Measurements from ENCODE around the gene FGD4.

The FGD4 gene

DNA sequence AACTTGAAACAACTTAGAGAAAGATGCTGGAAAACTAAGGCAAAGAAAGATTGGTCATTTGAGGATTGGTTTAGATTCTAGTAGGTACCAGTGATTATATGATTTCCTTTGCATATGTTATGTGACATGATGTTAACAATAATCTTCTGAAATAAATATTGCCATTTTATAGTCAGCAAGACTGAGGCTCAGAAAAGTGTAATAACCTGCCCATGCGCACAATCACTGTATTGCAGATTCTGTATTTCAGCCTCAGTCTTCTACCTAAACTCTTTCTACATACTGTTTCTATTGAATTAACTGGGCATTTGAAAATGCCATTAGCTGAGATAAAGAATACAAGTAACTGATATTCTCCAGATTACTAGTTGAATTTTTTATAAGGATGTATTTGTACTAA lies 61.3 kb downstream of the FGD4 start:
- H3K4me3 ChIP-seq (ENCODE audit: low read length): no peak overlapping the region
- H3K9me3 ChIP-seq (ENCODE audit: control insufficient read depth, low read depth, low read length): no peaks in the 10 kb centered on the region
- no peak overlapping the region for H3K27ac ChIP-seq (ENCODE audit: low read length)
- no peaks in the 10 kb centered on the region for H3K27me3 ChIP-seq (ENCODE audit: control insufficient read depth, insufficient read depth, low read length)
- H3K36me3 ChIP-seq (ENCODE audit: control insufficient read depth, low read depth, low read length): peaks cover 2% of the 10 kb centered on the region
- peaks cover 29% of the 10 kb centered on the region for H3K4me1 ChIP-seq (ENCODE audit: control insufficient read depth, low read depth, low read length)
- H3K9ac ChIP-seq (ENCODE audit: low read length): no peak overlapping the region

DNA sequence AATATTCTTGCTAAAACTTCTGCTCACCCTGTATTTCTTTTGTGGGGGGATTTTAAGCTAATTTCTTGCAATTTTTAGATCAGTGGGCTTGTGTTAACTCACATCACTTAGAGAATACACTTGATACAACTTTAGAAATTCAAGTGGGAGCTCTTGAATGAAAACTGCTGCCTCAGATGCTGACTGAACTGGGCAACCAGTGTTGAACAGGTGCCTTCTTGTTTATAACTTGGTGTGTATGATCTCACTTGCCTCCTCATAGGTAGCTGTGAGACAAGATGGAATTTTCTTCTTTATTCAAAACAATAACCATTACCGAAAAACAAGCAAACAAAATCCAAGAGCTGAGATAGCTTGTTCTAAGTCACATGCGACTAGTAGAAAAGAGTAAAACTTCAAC lies 63.5 kb downstream of the FGD4 start:
- no peaks in the 10 kb centered on the region for H3K9me3 ChIP-seq (ENCODE audit: control insufficient read depth, low read depth, low read length)
- H3K27me3 ChIP-seq (ENCODE audit: control insufficient read depth, insufficient read depth, low read length): no peaks in the 10 kb centered on the region
- H3K4me3 ChIP-seq (ENCODE audit: low read length): no peak overlapping the region
- peaks cover 9% of the 10 kb centered on the region for H3K4me1 ChIP-seq (ENCODE audit: control insufficient read depth, low read depth, low read length)
- H3K27ac ChIP-seq (ENCODE audit: low read length): no peak overlapping the region
- peaks cover 7% of the 10 kb centered on the region for H3K36me3 ChIP-seq (ENCODE audit: control insufficient read depth, low read depth, low read length)
- H3K9ac ChIP-seq (ENCODE audit: low read length): no peak overlapping the region

DNA sequence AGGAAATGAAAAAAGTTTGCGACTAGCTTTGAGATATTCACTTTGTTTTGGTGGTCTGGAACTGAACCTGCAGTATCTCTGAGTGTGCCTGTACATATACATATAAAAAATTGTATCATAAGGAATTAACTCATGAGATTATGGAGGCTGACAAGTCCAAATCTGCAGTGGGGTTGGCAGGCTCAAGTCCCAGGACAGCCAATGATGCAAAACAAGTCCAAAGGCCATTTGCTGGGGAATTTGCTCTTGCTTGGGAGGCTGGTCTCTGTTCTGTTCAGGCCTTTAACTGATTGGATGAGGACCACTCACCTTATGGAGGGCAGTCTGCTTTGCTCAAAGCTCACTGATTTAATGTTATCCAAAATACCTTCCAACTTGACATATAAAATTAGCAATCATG lies 66.8 kb downstream of the FGD4 start:
- Histone ChIP-seq H3K36me3 (ENCODE audit: control insufficient read depth, low read depth, low read length) (peaks cover 7% of the 10 kb centered on the region), H3K4me1 (ENCODE audit: control insufficient read depth, low read depth, low read length) (peaks cover 8% of the 10 kb centered on the region), H3K27me3 (ENCODE audit: control insufficient read depth, insufficient read depth, low read length) (no peaks in the 10 kb centered on the region), H3K27ac (ENCODE audit: low read length) (no peak overlapping the region), H3K4me3 (ENCODE audit: low read length) (no peak overlapping the region), H3K9me3 (ENCODE audit: control insufficient read depth, low read depth, low read length) (no peaks in the 10 kb centered on the region), H3K9ac (ENCODE audit: low read length) (no peak overlapping the region)

DNA sequence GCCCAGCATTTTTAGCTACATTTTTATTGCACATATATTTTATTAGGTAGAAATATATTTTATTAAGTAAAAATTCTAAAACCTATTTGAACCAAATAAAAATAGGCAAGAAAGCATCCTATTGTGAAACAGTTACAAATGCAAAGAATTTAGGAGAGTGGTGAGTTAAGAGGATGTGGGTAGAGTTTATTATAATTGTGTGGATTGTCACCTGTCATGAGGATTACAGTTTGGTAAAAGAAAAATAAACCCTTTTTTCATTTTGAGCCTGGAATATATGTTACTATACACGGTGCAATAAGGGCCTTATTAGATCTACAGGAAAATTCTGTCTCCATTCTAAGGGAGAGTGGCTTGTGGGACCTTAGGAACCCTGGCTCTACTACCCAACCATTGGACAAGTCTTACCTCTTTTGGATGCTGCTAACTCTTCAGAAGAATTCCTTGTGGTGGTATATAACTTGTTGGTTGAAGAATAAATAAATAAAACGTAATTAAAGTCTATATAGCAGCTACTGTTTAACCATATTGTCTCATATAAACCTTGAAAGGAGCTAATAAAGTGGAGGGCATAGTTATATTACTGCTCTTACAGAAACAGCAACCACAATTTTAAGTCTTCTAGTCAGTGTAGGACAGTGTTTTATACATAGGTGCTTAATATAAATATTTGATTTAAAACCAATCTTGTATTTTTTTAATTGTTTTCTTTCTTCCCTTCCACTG lies 67.8 kb downstream of the FGD4 start:
- no peaks in the 10 kb centered on the region for H3K27me3 ChIP-seq (ENCODE audit: control insufficient read depth, insufficient read depth, low read length)
- no peak overlapping the region for H3K27ac ChIP-seq (ENCODE audit: low read length)
- peaks cover 6% of the 10 kb centered on the region for H3K4me1 ChIP-seq (ENCODE audit: control insufficient read depth, low read depth, low read length)
- no peaks in the 10 kb centered on the region for H3K9me3 ChIP-seq (ENCODE audit: control insufficient read depth, low read depth, low read length)
- peaks cover 7% of the 10 kb centered on the region for H3K36me3 ChIP-seq (ENCODE audit: control insufficient read depth, low read depth, low read length)
- H3K4me3 ChIP-seq (ENCODE audit: low read length): no peak overlapping the region
- H3K9ac ChIP-seq (ENCODE audit: low read length): no peak overlapping the region

DNA sequence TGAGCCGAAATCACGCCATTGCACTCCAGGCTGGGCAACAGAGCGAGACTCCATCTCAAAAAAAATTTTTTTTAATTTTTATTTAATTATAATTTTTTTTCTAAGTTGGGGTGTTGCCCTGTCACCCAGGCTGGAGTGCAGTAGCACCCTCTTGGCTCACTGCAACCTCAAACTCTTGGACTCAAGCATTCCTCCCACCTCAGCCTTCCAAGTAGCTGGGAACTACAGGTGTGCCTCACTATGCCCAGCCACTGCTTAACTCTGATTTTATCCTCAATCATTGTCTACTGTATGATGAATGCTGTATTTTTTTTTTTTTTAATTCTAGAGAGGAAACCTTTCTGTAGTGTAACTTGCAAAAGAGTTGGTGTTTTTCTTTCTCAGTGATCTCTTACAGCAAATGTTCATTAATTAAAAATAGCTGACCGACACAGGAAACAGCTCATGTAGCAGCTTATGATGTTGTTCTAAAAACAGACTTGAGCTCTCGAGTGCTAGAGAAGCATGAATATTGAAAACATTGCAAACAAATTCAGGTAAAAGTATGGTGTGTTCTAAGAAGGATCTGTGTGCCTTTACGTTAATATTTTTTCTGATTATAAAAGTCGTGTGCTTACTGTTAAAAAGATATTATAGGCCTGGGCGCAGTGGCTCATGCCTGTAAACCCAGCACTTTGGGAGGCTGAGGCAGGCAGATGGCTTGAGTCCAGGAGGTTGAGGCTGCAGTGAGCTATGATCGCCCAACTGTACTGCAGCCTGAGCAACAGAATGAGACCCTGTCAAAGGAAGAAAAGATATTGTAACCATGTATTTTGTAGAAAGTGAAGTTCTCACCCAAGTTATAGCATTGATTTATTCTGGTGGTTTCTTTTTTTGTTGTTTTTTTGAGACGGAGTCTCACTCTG lies 68.9 kb downstream of the FGD4 start:
- Histone ChIP-seq H3K27me3 (ENCODE audit: control insufficient read depth, insufficient read depth, low read length) (no peaks in the 10 kb centered on the region), H3K9me3 (ENCODE audit: control insufficient read depth, low read depth, low read length) (no peaks in the 10 kb centered on the region), H3K4me1 (ENCODE audit: control insufficient read depth, low read depth, low read length) (no peaks in the 10 kb centered on the region), H3K27ac (ENCODE audit: low read length) (no peak overlapping the region), H3K4me3 (ENCODE audit: low read length) (no peak overlapping the region), H3K36me3 (ENCODE audit: control insufficient read depth, low read depth, low read length) (peaks cover 4% of the 10 kb centered on the region), H3K9ac (ENCODE audit: low read length) (no peak overlapping the region)

DNA sequence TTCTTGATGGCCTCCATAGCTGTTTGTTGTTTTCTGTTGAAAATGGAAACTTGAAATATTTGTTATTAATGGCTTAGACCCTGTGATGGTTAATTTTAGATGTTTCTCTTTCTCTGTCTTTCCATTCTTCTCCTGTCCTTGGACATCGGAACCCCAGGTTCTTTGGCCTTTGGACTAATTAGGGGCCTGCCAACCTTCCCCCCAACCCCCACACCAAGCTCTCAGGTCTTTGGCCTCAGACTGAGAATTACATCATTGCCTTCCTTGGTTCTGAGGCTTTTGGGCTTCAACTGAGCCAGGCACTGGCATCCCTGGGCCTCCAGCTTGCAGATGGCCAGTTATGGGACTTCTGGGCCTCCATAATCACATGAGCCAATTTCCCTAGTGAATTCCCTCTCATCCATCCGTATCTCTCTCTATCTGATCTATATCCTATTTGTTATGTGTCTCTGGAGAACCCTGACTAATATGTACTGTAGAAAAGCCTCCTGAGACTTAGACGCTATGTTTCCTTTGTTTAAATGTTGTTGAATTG lies 71.6 kb downstream of the FGD4 start:
- no peak overlapping the region for H3K9ac ChIP-seq (ENCODE audit: low read length)
- H3K27ac ChIP-seq (ENCODE audit: low read length): no peak overlapping the region
- H3K4me3 ChIP-seq (ENCODE audit: low read length): no peak overlapping the region
- no peaks in the 10 kb centered on the region for H3K9me3 ChIP-seq (ENCODE audit: control insufficient read depth, low read depth, low read length)
- H3K27me3 ChIP-seq (ENCODE audit: control insufficient read depth, insufficient read depth, low read length): no peaks in the 10 kb centered on the region
- H3K36me3 ChIP-seq (ENCODE audit: control insufficient read depth, low read depth, low read length): peaks cover 6% of the 10 kb centered on the region
- H3K4me1 ChIP-seq (ENCODE audit: control insufficient read depth, low read depth, low read length): no peaks in the 10 kb centered on the region

DNA sequence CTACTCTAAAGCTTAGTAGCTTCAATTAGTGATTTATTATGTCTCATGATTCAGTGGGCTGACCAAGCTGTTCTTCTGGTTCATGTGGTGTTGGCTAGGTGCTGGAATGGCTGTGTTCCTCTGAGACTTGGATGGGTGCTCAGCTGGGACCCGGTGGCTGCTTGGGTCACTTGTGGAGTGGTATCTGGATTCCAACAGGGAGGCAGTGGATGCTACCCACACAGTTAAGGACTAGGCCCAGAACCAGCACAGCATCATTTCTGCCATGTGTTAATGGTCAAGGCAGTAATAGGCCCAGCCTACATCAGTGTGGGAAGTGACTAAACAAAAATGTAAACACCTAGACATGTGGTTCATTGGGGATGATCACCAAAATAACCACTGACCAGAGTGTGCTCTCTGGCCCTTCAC lies 72.2 kb downstream of the FGD4 start:
- no peaks in the 10 kb centered on the region for H3K27me3 ChIP-seq (ENCODE audit: control insufficient read depth, insufficient read depth, low read length)
- H3K9me3 ChIP-seq (ENCODE audit: control insufficient read depth, low read depth, low read length): no peaks in the 10 kb centered on the region
- no peak overlapping the region for H3K27ac ChIP-seq (ENCODE audit: low read length)
- peaks cover 3% of the 10 kb centered on the region for H3K36me3 ChIP-seq (ENCODE audit: control insufficient read depth, low read depth, low read length)
- no peak overlapping the region for H3K4me3 ChIP-seq (ENCODE audit: low read length)
- no peaks in the 10 kb centered on the region for H3K4me1 ChIP-seq (ENCODE audit: control insufficient read depth, low read depth, low read length)
- H3K9ac ChIP-seq (ENCODE audit: low read length): no peak overlapping the region

DNA sequence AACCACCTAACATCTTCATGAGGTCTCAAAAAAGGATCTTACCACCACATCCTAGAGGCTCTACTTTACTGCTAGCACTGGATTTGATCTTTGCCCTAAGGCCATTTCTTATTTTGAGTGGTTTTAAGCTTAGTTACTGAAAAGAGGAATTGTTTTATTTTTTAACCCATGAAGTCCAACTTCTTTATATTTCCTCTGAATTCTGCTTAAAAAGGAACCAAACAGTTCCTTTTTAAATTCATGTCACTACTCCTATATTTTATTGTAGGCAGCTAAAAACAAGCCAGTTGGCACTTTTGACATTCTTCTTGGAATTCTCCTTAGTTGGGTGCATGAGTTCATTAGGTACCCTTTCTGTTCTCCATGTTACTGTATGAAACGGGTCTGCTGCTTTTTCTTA lies 76.4 kb downstream of the FGD4 start:
- Histone ChIP-seq H3K27me3 (ENCODE audit: control insufficient read depth, insufficient read depth, low read length) (no peaks in the 10 kb centered on the region), H3K9me3 (ENCODE audit: control insufficient read depth, low read depth, low read length) (no peaks in the 10 kb centered on the region), H3K9ac (ENCODE audit: low read length) (no peak overlapping the region), H3K36me3 (ENCODE audit: control insufficient read depth, low read depth, low read length) (peaks cover 9% of the 10 kb centered on the region), H3K4me3 (ENCODE audit: low read length) (no peak overlapping the region), H3K27ac (ENCODE audit: low read length) (no peak overlapping the region), H3K4me1 (ENCODE audit: control insufficient read depth, low read depth, low read length) (no peaks in the 10 kb centered on the region)

DNA sequence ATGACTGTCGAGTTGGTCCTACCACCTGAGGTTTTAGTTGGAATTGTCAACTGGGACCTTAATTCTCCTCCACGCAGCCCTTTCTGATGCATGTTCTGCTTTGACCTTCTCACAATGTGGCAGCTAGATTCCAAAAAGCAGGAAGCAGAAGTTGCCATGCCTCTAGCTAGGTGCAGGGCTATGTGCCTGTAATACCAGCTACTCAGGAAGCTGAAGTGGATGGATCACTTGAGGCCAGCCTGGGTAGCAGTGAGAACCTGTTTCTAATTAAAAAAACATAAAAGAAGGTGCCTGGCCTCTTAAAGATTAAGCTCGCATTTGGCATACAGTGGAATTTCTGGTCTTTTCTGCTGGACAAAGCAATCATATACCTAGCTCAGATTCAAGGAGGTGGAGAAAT lies 77.1 kb downstream of the FGD4 start:
- Histone ChIP-seq H3K27ac (ENCODE audit: low read length) (no peak overlapping the region), H3K4me3 (ENCODE audit: low read length) (no peak overlapping the region), H3K9ac (ENCODE audit: low read length) (no peak overlapping the region), H3K9me3 (ENCODE audit: control insufficient read depth, low read depth, low read length) (no peaks in the 10 kb centered on the region), H3K27me3 (ENCODE audit: control insufficient read depth, insufficient read depth, low read length) (no peaks in the 10 kb centered on the region), H3K36me3 (ENCODE audit: control insufficient read depth, low read depth, low read length) (peaks cover 9% of the 10 kb centered on the region), H3K4me1 (ENCODE audit: control insufficient read depth, low read depth, low read length) (no peaks in the 10 kb centered on the region)

DNA sequence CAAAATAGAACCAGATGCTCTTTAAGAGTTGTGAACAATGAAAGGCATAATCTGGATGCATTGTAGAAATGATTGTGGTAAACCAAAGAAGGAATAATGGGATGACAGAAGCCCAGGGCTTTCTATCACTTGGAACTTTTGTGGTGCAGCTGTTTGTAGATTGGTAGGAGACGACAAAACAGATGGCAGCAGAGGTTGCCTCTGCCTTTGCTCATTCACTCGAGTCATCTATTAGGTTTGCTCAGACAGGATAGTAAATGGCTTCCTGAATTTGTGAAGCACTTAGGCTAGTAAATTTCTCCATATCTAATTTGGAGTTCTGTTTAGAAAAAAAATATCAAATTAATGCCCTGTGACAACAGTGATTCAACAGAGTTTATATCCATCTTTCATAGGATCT lies 78.4 kb downstream of the FGD4 start:
- no peaks in the 10 kb centered on the region for H3K9me3 ChIP-seq (ENCODE audit: control insufficient read depth, low read depth, low read length)

DNA sequence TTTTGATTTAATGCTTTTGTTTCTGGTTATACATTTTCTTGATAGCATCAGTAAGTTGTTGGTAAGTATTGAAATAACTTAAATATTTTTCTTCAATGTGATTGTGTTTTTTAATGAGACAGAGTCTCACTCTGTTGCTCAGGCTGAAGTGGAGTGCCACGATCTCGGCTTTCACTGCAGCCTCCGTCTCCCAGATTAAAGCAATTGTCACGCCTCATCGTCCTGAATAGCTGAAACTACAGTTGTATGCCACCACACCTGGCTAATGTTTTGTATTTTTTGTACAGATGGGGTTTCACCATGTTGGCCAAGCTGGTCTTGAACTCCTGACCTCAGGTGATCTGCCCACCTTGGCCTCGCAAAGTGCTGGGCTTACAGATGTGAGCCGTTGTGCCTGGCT lies 78.8 kb downstream of the FGD4 start:
- Histone ChIP-seq H3K36me3 (ENCODE audit: control insufficient read depth, low read depth, low read length) (peaks cover 9% of the 10 kb centered on the region), H3K9ac (ENCODE audit: low read length) (no peak overlapping the region), H3K4me1 (ENCODE audit: control insufficient read depth, low read depth, low read length) (no peaks in the 10 kb centered on the region), H3K27me3 (ENCODE audit: control insufficient read depth, insufficient read depth, low read length) (no peaks in the 10 kb centered on the region), H3K4me3 (ENCODE audit: low read length) (no peak overlapping the region), H3K27ac (ENCODE audit: low read length) (no peak overlapping the region), H3K9me3 (ENCODE audit: control insufficient read depth, low read depth, low read length) (no peaks in the 10 kb centered on the region)

More for the DNA sequence above, 78.4 kb downstream of the FGD4 start:
- Histone ChIP-seq H3K9ac (ENCODE audit: low read length) (no peak overlapping the region), H3K27ac (ENCODE audit: low read length) (no peak overlapping the region), H3K4me3 (ENCODE audit: low read length) (no peak overlapping the region), H3K36me3 (ENCODE audit: control insufficient read depth, low read depth, low read length) (peaks cover 9% of the 10 kb centered on the region), H3K27me3 (ENCODE audit: control insufficient read depth, insufficient read depth, low read length) (no peaks in the 10 kb centered on the region), H3K4me1 (ENCODE audit: control insufficient read depth, low read depth, low read length) (no peaks in the 10 kb centered on the region)

Measured in iPS-18a (cell line).